GM23248 (cell line): ENCODE data around the gene ABCF2. TPM values are rescaled to one million over a fixed set of nuclear protein-coding genes. Genes with fewer than 3 reads are reported as not detected.

Experiments
- DNase-seq: peaks from one replicate; pipeline ENCODE4 v3.0.0-alpha.2; 2015
- H2AFZ ChIP-seq: fragments of 200-600 bp; sonication (generic); 2 replicates; pipeline ENCODE4 v1.6.1; 2016; ENCODE audit warnings: antibody characterized with exemption
- H3F3A ChIP-seq: fragments of 200-600 bp; sonication (generic); 2 replicates; pipeline ENCODE4 v1.6.1; 2016; ENCODE audit warnings: mild to moderate bottlenecking, antibody characterized with exemption, mixed run types; ENCODE audit not compliant: insufficient read depth
- H3K27ac ChIP-seq: fragments of 200-600 bp; sonication (generic); 2 replicates; pipeline ENCODE4 v1.5.1; 2016; ENCODE audit warnings: mild to moderate bottlenecking
- H3K27me3 ChIP-seq: fragments of 200-600 bp; sonication (generic); replicated peaks from 2 replicates; pipeline ENCODE4 v1.6.1; 2016; ENCODE audit warnings: mild to moderate bottlenecking; ENCODE audit not compliant: insufficient read depth
- H3K36me3 ChIP-seq: fragments of 200-600 bp; sonication (generic); 2 replicates; pipeline ENCODE4 v1.6.1; 2016; ENCODE audit warnings: low read depth, mild to moderate bottlenecking
- H3K4me1 ChIP-seq: fragments of 200-600 bp; sonication (generic); 2 replicates; pipeline ENCODE4 v1.6.1; 2016; ENCODE audit warnings: mild to moderate bottlenecking; ENCODE audit not compliant: insufficient read depth
- H3K4me2 ChIP-seq: fragments of 200-600 bp; sonication (generic); one replicate; pipeline ENCODE4 v1.6.1; 2016; ENCODE audit warnings: mild to moderate bottlenecking; ENCODE audit not compliant: unreplicated experiment
- H3K4me3 ChIP-seq: fragments of 200-600 bp; sonication (generic); 2 replicates; pipeline ENCODE4 v1.5.1; 2016; ENCODE audit warnings: mild to moderate bottlenecking
- H3K79me2 ChIP-seq: fragments of 200-600 bp; sonication (generic); 2 replicates; pipeline ENCODE4 v1.6.1; 2016; ENCODE audit warnings: mild to moderate bottlenecking; ENCODE audit not compliant: insufficient read depth
- H3K9ac ChIP-seq: fragments of 200-600 bp; sonication (generic); 2 replicates; pipeline ENCODE4 v1.6.1; 2016; ENCODE audit warnings: mild to moderate bottlenecking
- H3K9me2 ChIP-seq: fragments of 200-600 bp; sonication (generic); 2 replicates; pipeline ENCODE4 v1.6.1; 2016; ENCODE audit warnings: mixed run types, mild to moderate bottlenecking, moderate library complexity; ENCODE audit not compliant: insufficient read depth
- H3K9me3 ChIP-seq: fragments of 200-600 bp; sonication (generic); one replicate; pipeline ENCODE4 v1.6.1; 2017; ENCODE audit warnings: low read depth
- H4K20me1 ChIP-seq: fragments of 200-600 bp; sonication (generic); 2 replicates; pipeline ENCODE4 v1.6.0; 2016; ENCODE audit not compliant: insufficient read depth
- EZH2 ChIP-seq: fragments of 200-600 bp; sonication (generic); IDR thresholded peaks from 2 replicates; pipeline ENCODE4 v1.6.1; 2018; ENCODE audit warnings: antibody characterized with exemption, mild to moderate bottlenecking; ENCODE audit not compliant: insufficient read depth, poor library complexity, severe bottlenecking
- EZH2phosphoT487 ChIP-seq: fragments of 200-600 bp; sonication (generic); IDR thresholded peaks from 2 replicates; pipeline ENCODE4 v1.6.1; 2018; ENCODE audit warnings: antibody characterized with exemption, moderate library complexity, mild to moderate bottlenecking, low read depth; ENCODE audit not compliant: insufficient read depth
- WGBS, 2 experiments: methylation state at CpG; one replicate each; pipeline ENCODE4 v1.1.6; 2015 to 2017; ENCODE audit warnings: low lambda C conversion rate in 2 of 2, low coverage in 1 of 2; ENCODE audit errors: missing lambda C conversion rate in 2 of 2; 5-methylcytosine and 5-hydroxymethylcytosine counted together
- in situ Hi-C: fragments of 300-500 bp; cut with MboI; formaldehyde crosslinking; loops from 2 replicates; pipeline ENCODE4 v1.15.0; 2020
- polyA plus RNA-seq: library from polyadenylated mRNA; unstranded; fragments of >200 nt; fragmentation: Nextera tagmentation; extraction: Ambion mirVana; gene quantifications from 2 replicates; pipeline ENCODE4 v1.2.1, GENCODE V29; 2016
- total RNA-seq: library from RNA; depleted of rRNA; stranded (reverse); fragments of >200 nt; shearing (Covaris generic); gene quantifications from 2 replicates; pipeline ENCODE4 v1.2.3, GENCODE V29; 2014

ABCF2 gene
- total and polyA plus RNA-seq, 2 experiments from 2014 or later = 40.7 to 74.9 TPM

DNA sequence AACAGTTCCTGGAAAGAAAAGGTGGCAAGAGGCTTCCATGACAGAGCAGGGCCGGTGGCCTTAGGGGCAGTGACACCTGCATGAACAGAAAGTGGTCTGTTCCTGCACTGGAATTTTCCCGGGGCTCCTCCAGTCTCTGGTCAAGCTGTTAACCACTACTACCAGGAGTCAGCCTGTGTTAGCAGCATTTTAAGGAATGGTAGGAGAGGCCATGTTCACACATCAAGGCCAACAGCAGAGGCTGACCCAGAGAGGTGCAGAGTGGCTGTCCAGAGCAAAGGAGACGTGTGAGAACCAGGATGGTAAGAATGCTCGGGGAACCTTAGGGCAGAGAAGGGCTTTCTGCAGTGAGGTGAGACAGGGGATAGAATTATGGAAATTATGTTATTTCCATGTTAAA, 25.3 kb downstream of the ABCF2 start:
- WGBS, 2 experiments = 63 to 69% methylated on average over 3 to 4 of the region's 4 CpGs
- Histone ChIP-seq H4K20me1 (no peaks in the 10 kb centered on the region), H3K79me2 (no peaks in the 10 kb centered on the region), H3K9me3 (no peaks in the 10 kb centered on the region), H3K27ac (no peak overlapping the region), H3K9me2 (no peaks in the 10 kb centered on the region), H3K4me2 (no peak overlapping the region), H2AFZ (no peak overlapping the region), H3K9ac (no peak overlapping the region), H3K27me3 (peaks cover 36% of the 10 kb centered on the region), H3K36me3 (no peaks in the 10 kb centered on the region), H3K4me1 (no peaks in the 10 kb centered on the region), H3K4me3 (no peak overlapping the region), H3F3A (no peaks in the 10 kb centered on the region)
- no peak for DNase-seq
- TF ChIP-seq EZH2 = no peak
- TF ChIP-seq EZH2phosphoT487 = no peak
- in situ Hi-C loops = no loop called here

- Histone ChIP-seq H3K9me3 (no peaks in the 10 kb centered on the region), H3K9ac (no peak overlapping the region), H3K79me2 (no peaks in the 10 kb centered on the region), H3K4me1 (no peaks in the 10 kb centered on the region), H2AFZ (no peak overlapping the region), H3K36me3 (no peaks in the 10 kb centered on the region), H4K20me1 (no peaks in the 10 kb centered on the region), H3K27ac (no peak overlapping the region), H3K4me2 (no peak overlapping the region), H3F3A (no peaks in the 10 kb centered on the region), H3K4me3 (no peak overlapping the region), H3K9me2 (no peaks in the 10 kb centered on the region), H3K27me3 (peaks cover 40% of the 10 kb centered on the region)
- in situ Hi-C loops = no loop called here
- TF ChIP-seq EZH2phosphoT487 = no peak
- no peak for TF ChIP-seq EZH2
- 35 to 41% methylated on average over 3 of the region's 3 CpGs for WGBS, 2 experiments
- no peak for DNase-seq
These were observed 25.7 kb downstream of the ABCF2 start for GRCh38 chr7:151201344-151201743.

- Histone ChIP-seq H3K4me2 (no peak overlapping the region), H3F3A (no peaks in the 10 kb centered on the region), H3K4me1 (no peaks in the 10 kb centered on the region), H3K79me2 (no peaks in the 10 kb centered on the region), H3K4me3 (no peak overlapping the region), H3K36me3 (no peaks in the 10 kb centered on the region), H3K27me3 (peaks cover 44% of the 10 kb centered on the region), H2AFZ (no peak overlapping the region), H4K20me1 (no peaks in the 10 kb centered on the region), H3K9me3 (no peaks in the 10 kb centered on the region), H3K27ac (no peak overlapping the region), H3K9ac (no peak overlapping the region), H3K9me2 (no peaks in the 10 kb centered on the region)
- in situ Hi-C loops = no loop called here
- TF ChIP-seq EZH2 (no peak), EZH2phosphoT487 (no peak)
- WGBS, 2 experiments = 18 to 23% methylated on average over 19 to 30 of the region's 30 CpGs
- no peak for DNase-seq
These were observed 27.8 kb downstream of the ABCF2 start for GRCh38 chr7:151198945-151199848.

DNA sequence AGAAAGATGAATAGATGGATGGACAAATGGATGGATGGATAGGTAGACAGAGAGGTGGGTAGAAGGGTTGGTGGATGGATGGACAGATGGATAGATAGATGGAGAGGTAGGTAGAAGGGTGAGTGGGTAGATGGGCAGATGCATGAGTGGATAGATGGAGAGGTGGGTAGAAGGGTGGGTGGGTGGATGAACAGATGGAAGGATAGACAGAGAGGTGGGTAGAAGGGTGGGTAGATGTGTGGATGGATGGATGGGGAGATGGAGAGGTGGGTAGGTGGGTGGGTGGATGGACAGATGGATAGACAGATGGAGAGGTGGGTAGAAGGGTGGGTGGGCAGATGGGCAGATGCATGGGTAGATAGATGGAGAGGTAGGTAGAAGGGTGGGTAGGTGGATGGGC, 29.1 kb downstream of the ABCF2 start:
- DNase-seq = no peak
- in situ Hi-C loops = no loop called here

More for the DNA sequence above, 29.1 kb downstream of the ABCF2 start:
- H3K4me3 ChIP-seq = no peak overlapping the region
- H3K27ac ChIP-seq = no peak overlapping the region
- H3K36me3 ChIP-seq = no peaks in the 10 kb centered on the region
- no peaks in the 10 kb centered on the region for H3K9me3 ChIP-seq
- H3F3A ChIP-seq = no peaks in the 10 kb centered on the region
- no peak overlapping the region for H2AFZ ChIP-seq
- no peak overlapping the region for H3K9ac ChIP-seq
- H4K20me1 ChIP-seq = no peaks in the 10 kb centered on the region
- no peak for TF ChIP-seq EZH2
- TF ChIP-seq EZH2phosphoT487 = no peak
- H3K4me1 ChIP-seq = no peaks in the 10 kb centered on the region
- H3K4me2 ChIP-seq = no peak overlapping the region
- no peaks in the 10 kb centered on the region for H3K79me2 ChIP-seq
- peaks cover 55% of the 10 kb centered on the region for H3K27me3 ChIP-seq
- no peaks in the 10 kb centered on the region for H3K9me2 ChIP-seq
